ENCODE measurements around the gene NXT1.

GRCh38 chr20:23396950-23397627 lies 46.5 kb downstream of the NXT1 start:
- TF ChIP-seq POLR2A (IDR thresholded peaks at IDR 0.05), result no peak
- no peak for TF ChIP-seq CTCF (IDR thresholded peaks at IDR 0.05)

All from heart left ventricle (tissue), 13 donors.